ENCODE measurements around the gene AGBL5. TPM values are rescaled to one million over a fixed set of nuclear protein-coding genes. Genes with fewer than 3 reads are reported as not detected.

Gene AGBL5
- total RNA-seq, 1 donor, result 35.0 TPM

GRCh38 chr2:27029051-27029450 is 22.4 kb upstream of the AGBL5 start:
- TF ChIP-seq CTCF (IDR thresholded peaks at IDR 0.05; ENCODE audit: insufficient read depth, low read depth, low read length), result no peak
- DNase-seq (ENCODE audit: low read depth), result no peak
- no peak overlapping the region for H3K4me3 ChIP-seq (ENCODE audit: low read depth, low read length)

- peak; percentile 90 for DNase-seq (ENCODE audit: low read depth)
- TF ChIP-seq CTCF (IDR thresholded peaks at IDR 0.05; ENCODE audit: insufficient read depth, low read depth, low read length), result no peak
- H3K4me3 ChIP-seq (ENCODE audit: low read depth, low read length), result peak within 1 kb of the TSS; percentile 74
These were observed 18.8 kb upstream of the AGBL5 start, which contains the start of gene TMEM214 for GRCh38 chr2:27032495-27033252. Gene TMEM214 (plus strand): TSS chr2:27032965. CDS start chr2:27033016, 51 bp downstream.

GRCh38 chr2:27033253-27033852 is 18.1 kb upstream of the AGBL5 start:
- TF ChIP-seq CTCF (IDR thresholded peaks at IDR 0.05; ENCODE audit: insufficient read depth, low read depth, low read length), result no peak
- peak; percentile 5 for DNase-seq (ENCODE audit: low read depth)
- H3K4me3 ChIP-seq (ENCODE audit: low read depth, low read length), result peak overlapping the region; percentile 74

- no peak overlapping the region for H3K4me3 ChIP-seq (ENCODE audit: low read depth, low read length)
- no peak for TF ChIP-seq CTCF (IDR thresholded peaks at IDR 0.05; ENCODE audit: insufficient read depth, low read depth, low read length)
- no peak for DNase-seq (ENCODE audit: low read depth)
These were observed 13.5 kb upstream of the AGBL5 start for GRCh38 chr2:27038012-27038411.

- DNase-seq (ENCODE audit: low read depth), result no peak
- H3K4me3 ChIP-seq (ENCODE audit: low read depth, low read length), result no peak overlapping the region
- no peak for TF ChIP-seq CTCF (IDR thresholded peaks at IDR 0.05; ENCODE audit: insufficient read depth, low read depth, low read length)
These were observed 12.7 kb upstream of the AGBL5 start for GRCh38 chr2:27038631-27039339.

GRCh38 chr2:27039426-27039825 is 12.0 kb upstream of the AGBL5 start:
- no peak for DNase-seq (ENCODE audit: low read depth)
- TF ChIP-seq CTCF (IDR thresholded peaks at IDR 0.05; ENCODE audit: insufficient read depth, low read depth, low read length), result no peak
- H3K4me3 ChIP-seq (ENCODE audit: low read depth, low read length), result no peak overlapping the region

Measured in fibroblast of villous mesenchyme (primary cell).